ENCODE measurements around the gene RSBN1L.

DNA sequence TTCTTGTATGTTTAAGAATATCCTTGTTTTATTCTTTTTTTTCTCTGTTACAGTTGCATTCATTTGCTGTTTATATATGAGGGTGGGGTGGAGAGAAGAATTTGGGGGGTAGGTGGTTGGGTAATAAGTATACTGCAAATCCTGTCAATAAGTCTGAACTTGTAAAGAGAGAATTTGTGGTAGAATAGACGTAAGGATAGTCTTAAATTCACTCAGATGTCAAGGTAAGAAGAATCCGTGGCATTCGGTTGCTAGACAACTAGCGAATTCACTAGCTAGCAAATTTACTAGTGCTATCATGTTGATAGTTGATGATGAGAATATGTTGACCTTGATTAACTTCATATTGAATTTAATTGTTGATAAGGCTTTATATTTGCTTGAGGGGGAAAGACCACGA is 40.7 kb downstream of the RSBN1L start:
- no peak for TF ChIP-seq PBX3 (IDR thresholded peaks at IDR 0.05)
- no peak for TF ChIP-seq POLR2A (IDR thresholded peaks at IDR 0.05; ENCODE audit: low read length)
- TF ChIP-seq ELK1 (IDR thresholded peaks at IDR 0.05; ENCODE audit: low read depth, low read length) = no peak
- TF ChIP-seq, protein P1, sequence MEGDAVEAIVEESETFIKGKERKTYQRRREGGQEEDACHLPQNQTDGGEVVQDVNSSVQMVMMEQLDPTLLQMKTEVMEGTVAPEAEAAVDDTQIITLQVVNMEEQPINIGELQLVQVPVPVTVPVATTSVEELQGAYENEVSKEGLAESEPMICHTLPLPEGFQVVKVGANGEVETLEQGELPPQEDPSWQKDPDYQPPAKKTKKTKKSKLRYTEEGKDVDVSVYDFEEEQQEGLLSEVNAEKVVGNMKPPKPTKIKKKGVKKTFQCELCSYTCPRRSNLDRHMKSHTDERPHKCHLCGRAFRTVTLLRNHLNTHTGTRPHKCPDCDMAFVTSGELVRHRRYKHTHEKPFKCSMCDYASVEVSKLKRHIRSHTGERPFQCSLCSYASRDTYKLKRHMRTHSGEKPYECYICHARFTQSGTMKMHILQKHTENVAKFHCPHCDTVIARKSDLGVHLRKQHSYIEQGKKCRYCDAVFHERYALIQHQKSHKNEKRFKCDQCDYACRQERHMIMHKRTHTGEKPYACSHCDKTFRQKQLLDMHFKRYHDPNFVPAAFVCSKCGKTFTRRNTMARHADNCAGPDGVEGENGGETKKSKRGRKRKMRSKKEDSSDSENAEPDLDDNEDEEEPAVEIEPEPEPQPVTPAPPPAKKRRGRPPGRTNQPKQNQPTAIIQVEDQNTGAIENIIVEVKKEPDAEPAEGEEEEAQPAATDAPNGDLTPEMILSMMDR (IDR thresholded peaks at IDR 0.05) = no peak
- TF ChIP-seq ZFP36 (IDR thresholded peaks at IDR 0.05; ENCODE audit: borderline replicate concordance, partially characterized antibody) = no peak
- TF ChIP-seq, protein P2, sequence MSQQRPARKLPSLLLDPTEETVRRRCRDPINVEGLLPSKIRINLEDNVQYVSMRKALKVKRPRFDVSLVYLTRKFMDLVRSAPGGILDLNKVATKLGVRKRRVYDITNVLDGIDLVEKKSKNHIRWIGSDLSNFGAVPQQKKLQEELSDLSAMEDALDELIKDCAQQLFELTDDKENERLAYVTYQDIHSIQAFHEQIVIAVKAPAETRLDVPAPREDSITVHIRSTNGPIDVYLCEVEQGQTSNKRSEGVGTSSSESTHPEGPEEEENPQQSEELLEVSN (IDR thresholded peaks at IDR 0.05; ENCODE audit: borderline replicate concordance, low read depth) = no peak
- no peak for TF ChIP-seq HDAC2 (IDR thresholded peaks at IDR 0.05)
- no peak for TF ChIP-seq EHMT2 (IDR thresholded peaks at IDR 0.05; ENCODE audit: low read depth)
- TF ChIP-seq RCOR1 (IDR thresholded peaks at IDR 0.05; ENCODE audit: low read depth, low read length) = no peak
